Measurements from ENCODE around the gene ARL11. TPM values are rescaled to one million over a fixed set of nuclear protein-coding genes. Genes with fewer than 3 reads are reported as not detected.

ARL11 gene
- total RNA-seq, 4 donors from 2014 or later = 0.16 to 0.55 (median 0.28) TPM

- Histone ChIP-seq H3K27me3 (no peaks in the 10 kb centered on the region), H3K36me3 (no peaks in the 10 kb centered on the region), H3K4me3 (no peak overlapping the region), H3K27ac (no peak overlapping the region), H3K9me3 (no peaks in the 10 kb centered on the region), H3K4me1 (no peaks in the 10 kb centered on the region)
- DNase-seq (ENCODE audit: low spot score in 2 of 2) = no peak
- TF ChIP-seq CTCF (IDR thresholded peaks at IDR 0.05) (no peak), POLR2A (IDR thresholded peaks at IDR 0.05) (no peak), EP300 (IDR thresholded peaks at IDR 0.05) (no peak), POLR2AphosphoS5 (IDR thresholded peaks at IDR 0.05) (no peak)
- WGBS = 80% methylated on average over 16 of the region's 17 CpGs
These were observed 23.5 kb downstream of the ARL11 start for GRCh38 chr13:49651570-49652354.

GRCh38 chr13:49652355-49653305, 24.3 kb downstream of the ARL11 start:
- 38% methylated on average over 14 of the region's 16 CpGs for WGBS
- no peaks in the 10 kb centered on the region for H3K27me3 ChIP-seq
- no peaks in the 10 kb centered on the region for H3K4me1 ChIP-seq
- H3K4me3 ChIP-seq = no peak overlapping the region
- H3K36me3 ChIP-seq = no peaks in the 10 kb centered on the region
- no peak overlapping the region for H3K27ac ChIP-seq
- TF ChIP-seq CTCF (IDR thresholded peaks at IDR 0.05) (peak; percentile 4 to 54), POLR2AphosphoS5 (IDR thresholded peaks at IDR 0.05) (no peak)
- no peak for DNase-seq (ENCODE audit: low spot score in 2 of 2)
- no peaks in the 10 kb centered on the region for H3K9me3 ChIP-seq

GRCh38 chr13:49653478-49653877, 25.2 kb downstream of the ARL11 start:
- DNase-seq (ENCODE audit: low spot score in 2 of 2) = no peak
- no peak for TF ChIP-seq POLR2AphosphoS5 (IDR thresholded peaks at IDR 0.05)
- no peak for TF ChIP-seq POLR2A (IDR thresholded peaks at IDR 0.05)
- no peak for TF ChIP-seq CTCF (IDR thresholded peaks at IDR 0.05)
- no peak for TF ChIP-seq EP300 (IDR thresholded peaks at IDR 0.05)
- Histone ChIP-seq H3K4me3 (no peak overlapping the region), H3K4me1 (no peaks in the 10 kb centered on the region), H3K36me3 (no peaks in the 10 kb centered on the region), H3K27ac (no peak overlapping the region), H3K27me3 (no peaks in the 10 kb centered on the region), H3K9me3 (no peaks in the 10 kb centered on the region)

- TF ChIP-seq POLR2AphosphoS5 (IDR thresholded peaks at IDR 0.05) (no peak), EP300 (IDR thresholded peaks at IDR 0.05) (no peak), CTCF (IDR thresholded peaks at IDR 0.05) (no peak), POLR2A (IDR thresholded peaks at IDR 0.05) (no peak)
- Histone ChIP-seq H3K4me1 (no peaks in the 10 kb centered on the region), H3K9me3 (no peaks in the 10 kb centered on the region), H3K36me3 (no peaks in the 10 kb centered on the region), H3K27ac (no peak overlapping the region), H3K27me3 (no peaks in the 10 kb centered on the region), H3K4me3 (no peak overlapping the region)
- 85% methylated on average over 3 of the region's 3 CpGs for WGBS
- no peak for DNase-seq (ENCODE audit: low spot score in 2 of 2)
These were observed 25.7 kb downstream of the ARL11 start for GRCh38 chr13:49654011-49654410.

- Histone ChIP-seq H3K4me1 (no peaks in the 10 kb centered on the region), H3K36me3 (peaks cover 11% of the 10 kb centered on the region), H3K9me3 (no peaks in the 10 kb centered on the region), H3K27me3 (no peaks in the 10 kb centered on the region), H3K4me3 (no peak overlapping the region), H3K27ac (no peak overlapping the region)
- DNase-seq (ENCODE audit: low spot score in 2 of 2) = no peak
- no peak for TF ChIP-seq EP300 (IDR thresholded peaks at IDR 0.05)
- TF ChIP-seq CTCF (IDR thresholded peaks at IDR 0.05) = no peak
- no peak for TF ChIP-seq POLR2A (IDR thresholded peaks at IDR 0.05)
- no peak for TF ChIP-seq POLR2AphosphoS5 (IDR thresholded peaks at IDR 0.05)
- WGBS = 94% methylated on average over 3 of the region's 3 CpGs
These were observed 27.6 kb downstream of the ARL11 start for GRCh38 chr13:49655906-49656305.

All from suprapubic skin (tissue), 4 donors.